Neural progenitor cell (in vitro differentiated cells): Measurements from ENCODE around the gene HSPB6. TPM values are rescaled to one million over a fixed set of nuclear protein-coding genes. Genes with fewer than 3 reads are reported as not detected.

Experiments used
- DNase-seq: peaks from one replicate; pipeline ENCODE4 v3.0.0-alpha.2; 2016; ENCODE audit warnings: low spot score
- H2AFZ ChIP-seq: fragments of 200-600 bp; sonication (generic); replicated peaks from 2 replicates; pipeline ENCODE4 v1.6.1; 2016; ENCODE audit warnings: antibody characterized with exemption
- H3F3A ChIP-seq: fragments of 200-600 bp; sonication (generic); 2 replicates; pipeline ENCODE4 v1.6.1; 2016; ENCODE audit warnings: antibody characterized with exemption, low read depth
- H3K27ac ChIP-seq: fragments of 200-600 bp; sonication (generic); 2 replicates; pipeline ENCODE4 v1.5.1; 2016; ENCODE audit warnings: mild to moderate bottlenecking
- H3K27me3 ChIP-seq: fragments of 200-600 bp; sonication (generic); 2 replicates; pipeline ENCODE4 v1.6.1; 2016; ENCODE audit warnings: mild to moderate bottlenecking, moderate library complexity
- H3K36me3 ChIP-seq: fragments of 200-600 bp; sonication (generic); 2 replicates; pipeline ENCODE4 v1.5.1; 2016
- H3K4me1 ChIP-seq: fragments of 200-600 bp; sonication (generic); 2 replicates; pipeline ENCODE4 v1.6.1; 2016; ENCODE audit warnings: mixed run types
- H3K4me2 ChIP-seq: fragments of 200-600 bp; sonication (generic); 2 replicates; pipeline ENCODE4 v1.6.1; 2016
- H3K4me3 ChIP-seq: fragments of 200-600 bp; sonication (generic); 2 replicates; pipeline ENCODE4 v1.5.1; 2016
- H3K79me2 ChIP-seq: fragments of 200-600 bp; sonication (generic); 2 replicates; pipeline ENCODE4 v1.6.1; 2016; ENCODE audit warnings: low read depth
- H3K9ac ChIP-seq: fragments of 200-600 bp; sonication (generic); 2 replicates; pipeline ENCODE4 v1.6.1; 2016
- H3K9me3 ChIP-seq: fragments of 200-600 bp; sonication (generic); 2 replicates; pipeline ENCODE4 v1.5.1; 2016; ENCODE audit warnings: low read depth
- H4K20me1 ChIP-seq: fragments of 200-600 bp; sonication (generic); 2 replicates; pipeline ENCODE4 v1.6.1; 2016; ENCODE audit warnings: low read depth
- H3K27ac Mint-ChIP-seq: 3 replicates; pipeline ENCODE4 v1.8.0; 2021; ENCODE audit warnings: mixed read lengths
- H3K27me3 Mint-ChIP-seq: 2 replicates; pipeline ENCODE4 v1.8.0; 2022; ENCODE audit warnings: low read depth, mild to moderate bottlenecking, inconsistent platforms, moderate library complexity, mixed read lengths; ENCODE audit not compliant: insufficient read depth
- H3K36me3 Mint-ChIP-seq: 3 replicates; pipeline ENCODE4 v1.8.0; 2021; ENCODE audit warnings: mixed read lengths
- H3K4me1 Mint-ChIP-seq: 3 replicates; pipeline ENCODE4 v1.8.0; 2021; ENCODE audit warnings: mixed read lengths
- H3K4me3 Mint-ChIP-seq: 3 replicates; pipeline ENCODE4 v1.8.0; 2021; ENCODE audit warnings: mild to moderate bottlenecking, moderate library complexity, mixed read lengths
- H3K9me3 Mint-ChIP-seq: 3 replicates; pipeline ENCODE4 v1.8.0; 2020; ENCODE audit warnings: mixed read lengths
- EZH2 ChIP-seq: fragments of 200-600 bp; sonication (generic); IDR thresholded peaks from 2 replicates; pipeline ENCODE4 v1.6.1; 2017; ENCODE audit warnings: antibody characterized with exemption, mild to moderate bottlenecking, moderate library complexity
- EZH2phosphoT487 ChIP-seq: fragments of 200-600 bp; sonication (generic); IDR thresholded peaks from 2 replicates; pipeline ENCODE4 v1.6.1; 2017; ENCODE audit warnings: antibody characterized with exemption
- total RNA-seq: library from RNA; depleted of rRNA; stranded (reverse); fragments of >200 nt; gene quantifications from 2 replicates; pipeline ENCODE4 v1.2.3, GENCODE V29; 2015; ENCODE audit warnings: low replicate concordance
- TF ChIP-seq, protein P1 (sequence below): fragments of 200-600 bp; sonication (generic); IDR thresholded peaks from 2 replicates; pipeline ENCODE4 v1.5.1; 2017; ENCODE audit warnings: antibody characterized with exemption, mild to moderate bottlenecking

Gene HSPB6
- total RNA-seq, 1 donor from 2014 or later = not detected

- Histone ChIP-seq H2AFZ (no peak overlapping the region), H3K27ac (no peak overlapping the region), H3K9ac (no peak overlapping the region), H4K20me1 (peaks cover 3% of the 10 kb centered on the region), H3K9me3 (no peaks in the 10 kb centered on the region), H3K4me2 (no peak overlapping the region), H3K4me1 (peaks cover 6% of the 10 kb centered on the region), H3K36me3 (no peaks in the 10 kb centered on the region), H3K27me3 (peaks cover 27% of the 10 kb centered on the region), H3K79me2 (peaks cover 8% of the 10 kb centered on the region), H3F3A (peaks cover 13% of the 10 kb centered on the region), H3K4me3 (no peak overlapping the region)
- no peak for DNase-seq
- Mint-ChIP-seq H3K4me1 (peaks cover 21% of the 10 kb centered on the region), H3K27me3 (peaks cover 7% of the 10 kb centered on the region), H3K36me3 (peaks cover 4% of the 10 kb centered on the region), H3K9me3 (no peaks in the 10 kb centered on the region), H3K4me3 (no peak overlapping the region), H3K27ac (no peak overlapping the region)
- TF ChIP-seq EZH2phosphoT487 (no peak), EZH2 (no peak)
- TF ChIP-seq, protein P1, sequence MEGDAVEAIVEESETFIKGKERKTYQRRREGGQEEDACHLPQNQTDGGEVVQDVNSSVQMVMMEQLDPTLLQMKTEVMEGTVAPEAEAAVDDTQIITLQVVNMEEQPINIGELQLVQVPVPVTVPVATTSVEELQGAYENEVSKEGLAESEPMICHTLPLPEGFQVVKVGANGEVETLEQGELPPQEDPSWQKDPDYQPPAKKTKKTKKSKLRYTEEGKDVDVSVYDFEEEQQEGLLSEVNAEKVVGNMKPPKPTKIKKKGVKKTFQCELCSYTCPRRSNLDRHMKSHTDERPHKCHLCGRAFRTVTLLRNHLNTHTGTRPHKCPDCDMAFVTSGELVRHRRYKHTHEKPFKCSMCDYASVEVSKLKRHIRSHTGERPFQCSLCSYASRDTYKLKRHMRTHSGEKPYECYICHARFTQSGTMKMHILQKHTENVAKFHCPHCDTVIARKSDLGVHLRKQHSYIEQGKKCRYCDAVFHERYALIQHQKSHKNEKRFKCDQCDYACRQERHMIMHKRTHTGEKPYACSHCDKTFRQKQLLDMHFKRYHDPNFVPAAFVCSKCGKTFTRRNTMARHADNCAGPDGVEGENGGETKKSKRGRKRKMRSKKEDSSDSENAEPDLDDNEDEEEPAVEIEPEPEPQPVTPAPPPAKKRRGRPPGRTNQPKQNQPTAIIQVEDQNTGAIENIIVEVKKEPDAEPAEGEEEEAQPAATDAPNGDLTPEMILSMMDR = no peak
Observed at GRCh38 chr19:35753634-35754369, 3.0 kb downstream of the HSPB6 start.

DNA sequence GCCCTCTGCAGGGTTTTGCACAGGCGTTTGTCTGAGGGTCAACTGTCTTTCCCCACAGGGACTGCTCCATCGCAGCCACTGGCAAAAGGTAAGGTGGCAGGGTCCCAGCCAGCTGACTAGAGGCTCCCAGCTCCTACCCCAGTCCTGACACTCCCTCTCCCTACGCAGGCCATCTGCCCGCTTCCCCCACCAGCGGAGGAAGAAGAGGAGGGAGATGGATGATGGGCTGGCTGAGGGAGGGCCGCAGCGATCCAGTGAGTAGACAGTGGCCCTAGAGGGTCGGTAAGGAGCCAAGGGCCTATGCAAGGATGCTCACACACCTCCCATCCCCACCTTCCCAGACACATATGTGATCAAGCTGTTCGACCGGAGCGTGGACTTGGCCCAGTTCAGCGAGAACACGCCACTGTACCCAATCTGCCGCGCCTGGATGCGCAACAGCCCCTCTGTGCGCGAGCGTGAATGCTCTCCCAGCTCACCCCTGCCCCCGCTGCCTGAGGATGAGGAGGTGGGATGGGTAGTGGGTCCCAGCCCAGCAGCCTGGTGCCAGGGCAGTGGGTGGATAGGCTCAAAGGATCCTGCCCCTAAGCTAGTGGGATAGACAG lies 4.0 kb downstream of the HSPB6 start:
- Histone ChIP-seq H3K27me3 (peaks cover 27% of the 10 kb centered on the region), H2AFZ (no peak overlapping the region), H3K36me3 (no peaks in the 10 kb centered on the region), H3K4me2 (no peak overlapping the region), H3K79me2 (peaks cover 4% of the 10 kb centered on the region), H3K9ac (no peak overlapping the region), H3K9me3 (no peaks in the 10 kb centered on the region), H4K20me1 (no peaks in the 10 kb centered on the region), H3K4me1 (peaks cover 6% of the 10 kb centered on the region), H3K27ac (no peak overlapping the region), H3K4me3 (no peak overlapping the region), H3F3A (peaks cover 15% of the 10 kb centered on the region)
- Mint-ChIP-seq H3K4me1 (peaks cover 20% of the 10 kb centered on the region), H3K36me3 (peaks cover 5% of the 10 kb centered on the region), H3K27me3 (peaks cover 5% of the 10 kb centered on the region), H3K9me3 (no peaks in the 10 kb centered on the region), H3K27ac (no peak overlapping the region), H3K4me3 (no peak overlapping the region)
- DNase-seq = no peak
- TF ChIP-seq EZH2 (no peak), EZH2phosphoT487 (no peak)
- TF ChIP-seq, protein P1 = no peak

- H3K36me3 Mint-ChIP-seq = peaks cover 6% of the 10 kb centered on the region
- Histone ChIP-seq H3K27me3 (peaks cover 27% of the 10 kb centered on the region), H3K9me3 (no peaks in the 10 kb centered on the region), H3K27ac (no peak overlapping the region), H3K4me3 (no peak overlapping the region), H3F3A (peaks cover 13% of the 10 kb centered on the region), H3K36me3 (no peaks in the 10 kb centered on the region), H2AFZ (no peak overlapping the region), H3K4me1 (peaks cover 6% of the 10 kb centered on the region), H3K79me2 (peaks cover 4% of the 10 kb centered on the region), H3K9ac (no peak overlapping the region), H3K4me2 (no peak overlapping the region), H4K20me1 (no peaks in the 10 kb centered on the region)
- H3K9me3 Mint-ChIP-seq = no peaks in the 10 kb centered on the region
- H3K4me3 Mint-ChIP-seq = no peak overlapping the region
- TF ChIP-seq, protein P1 = no peak
- TF ChIP-seq EZH2 (no peak), EZH2phosphoT487 (no peak)
- no peak overlapping the region for H3K27ac Mint-ChIP-seq
- DNase-seq = no peak
- H3K4me1 Mint-ChIP-seq = peaks cover 21% of the 10 kb centered on the region
- H3K27me3 Mint-ChIP-seq = peaks cover 4% of the 10 kb centered on the region
Observed at GRCh38 chr19:35751839-35752745, 4.7 kb downstream of the HSPB6 start.
